Mammary epithelial cell (primary cell): ENCODE results near the gene MUC4.

Source experiments
- EZH2 ChIP-seq: IDR thresholded peaks from 2 replicates; pipeline ENCODE4 v1.6.1; 2012; ENCODE audit warnings: low read length, inconsistent platforms, borderline replicate concordance
- TF ChIP-seq, protein P1 (sequence below), 2 donors: IDR thresholded peaks in 1 of 2; conservative IDR thresholded peaks in 1 of 2; 2 replicates each; pipeline ENCODE4 v1.5.1; 2011 to 2012; ENCODE audit warnings: inconsistent platforms in 2 of 2, low read length in 2 of 2, mild to moderate bottlenecking in 2 of 2, control low read depth in 1 of 2, low read depth in 1 of 2; ENCODE audit not compliant: insufficient read depth in 1 of 2; ENCODE audit errors: extremely low read depth in 1 of 2

DNA sequence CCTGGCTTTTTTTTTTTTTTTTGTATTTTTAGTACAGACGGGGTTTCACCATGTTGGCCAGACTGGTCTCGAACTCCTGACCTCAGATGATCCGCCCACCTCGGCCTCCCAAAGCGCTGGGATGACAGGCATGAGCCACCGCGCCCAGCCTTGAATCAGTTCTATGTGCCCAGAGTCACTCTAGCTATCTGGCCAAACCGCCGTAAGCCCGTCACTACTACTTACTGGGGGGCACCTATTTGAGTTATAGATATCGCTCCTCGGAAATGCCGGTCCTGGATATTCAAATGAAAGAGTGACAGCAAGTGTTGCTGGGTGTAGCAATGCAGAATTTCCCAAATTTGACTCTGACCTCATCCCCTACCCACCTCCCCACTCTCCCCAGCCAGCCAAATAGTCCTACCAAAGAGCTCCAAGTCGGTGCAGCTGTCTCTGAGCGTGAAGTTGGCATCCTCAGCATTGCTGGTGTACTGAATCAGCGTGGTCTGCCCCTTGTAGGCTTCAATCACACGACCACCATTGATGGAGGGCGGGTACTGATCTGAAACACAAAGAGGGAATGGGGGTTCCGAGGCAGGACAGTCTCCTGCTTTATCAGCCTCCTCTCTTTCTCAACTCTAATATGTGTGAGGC, 52.9 kb downstream of the MUC4 start:
- TF ChIP-seq, protein P1, sequence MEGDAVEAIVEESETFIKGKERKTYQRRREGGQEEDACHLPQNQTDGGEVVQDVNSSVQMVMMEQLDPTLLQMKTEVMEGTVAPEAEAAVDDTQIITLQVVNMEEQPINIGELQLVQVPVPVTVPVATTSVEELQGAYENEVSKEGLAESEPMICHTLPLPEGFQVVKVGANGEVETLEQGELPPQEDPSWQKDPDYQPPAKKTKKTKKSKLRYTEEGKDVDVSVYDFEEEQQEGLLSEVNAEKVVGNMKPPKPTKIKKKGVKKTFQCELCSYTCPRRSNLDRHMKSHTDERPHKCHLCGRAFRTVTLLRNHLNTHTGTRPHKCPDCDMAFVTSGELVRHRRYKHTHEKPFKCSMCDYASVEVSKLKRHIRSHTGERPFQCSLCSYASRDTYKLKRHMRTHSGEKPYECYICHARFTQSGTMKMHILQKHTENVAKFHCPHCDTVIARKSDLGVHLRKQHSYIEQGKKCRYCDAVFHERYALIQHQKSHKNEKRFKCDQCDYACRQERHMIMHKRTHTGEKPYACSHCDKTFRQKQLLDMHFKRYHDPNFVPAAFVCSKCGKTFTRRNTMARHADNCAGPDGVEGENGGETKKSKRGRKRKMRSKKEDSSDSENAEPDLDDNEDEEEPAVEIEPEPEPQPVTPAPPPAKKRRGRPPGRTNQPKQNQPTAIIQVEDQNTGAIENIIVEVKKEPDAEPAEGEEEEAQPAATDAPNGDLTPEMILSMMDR (conservative IDR thresholded peaks at IDR 0.05 in 1 of 2, IDR thresholded peaks at IDR 0.05 in 1 of 2; ENCODE audit: extremely low read depth in 1 of 2, insufficient read depth in 1 of 2, low read depth in 1 of 2, low read length in 2 of 2), result no peak
- no peak for TF ChIP-seq EZH2
